GM18507 (cell line): Measurements from ENCODE around the gene MAP4K4.

ENCODE experiments used
- DNase-seq: peaks from one replicate; pipeline ENCODE4 v3.0.0; 2011; ENCODE audit warnings: low read depth; ENCODE audit not compliant: insufficient read length; ENCODE audit errors: extremely low spot score
- FAIRE-seq: peaks from 2 replicates; lab custom pipeline; 2011; peaks lifted over from hg19 to GRCh38; lab: Jason Lieb, UNC

MAP4K4 gene

GRCh38 chr2:101690547-101691152, 6.9 kb upstream of the MAP4K4 start:
- DNase-seq (no peak), FAIRE-seq (no peak)

GRCh38 chr2:101692041-101692440, 5.5 kb upstream of the MAP4K4 start:
- DNase-seq = no peak
- FAIRE-seq = no peak

DNA sequence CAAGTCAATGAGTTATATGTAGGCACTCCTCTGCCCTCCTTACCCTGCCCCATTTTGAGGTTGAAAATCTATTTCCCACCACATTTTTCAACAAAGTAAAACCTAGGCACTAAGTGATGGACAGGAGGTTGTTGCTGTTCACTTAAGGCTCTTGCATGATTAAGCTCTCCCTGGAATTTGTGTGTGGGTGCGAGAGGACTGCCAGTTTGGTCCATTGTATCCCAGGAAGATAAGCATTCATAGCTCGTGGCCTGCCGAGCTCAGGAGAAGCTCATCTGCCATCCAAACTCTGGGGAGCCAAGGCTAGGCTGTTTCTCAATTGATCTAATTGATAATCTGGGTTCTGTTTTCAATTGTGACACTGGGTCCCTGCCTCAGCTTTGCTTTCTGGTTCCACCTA, 4.7 kb upstream of the MAP4K4 start:
- FAIRE-seq = no peak
- no peak for DNase-seq

- DNase-seq = no peak
- no peak for FAIRE-seq
These were observed 3.4 kb upstream of the MAP4K4 start for GRCh38 chr2:101693991-101694588.

GRCh38 chr2:101696272-101697123, 1.0 kb upstream of the MAP4K4 start:
- no peak for DNase-seq
- FAIRE-seq = no peak

DNA sequence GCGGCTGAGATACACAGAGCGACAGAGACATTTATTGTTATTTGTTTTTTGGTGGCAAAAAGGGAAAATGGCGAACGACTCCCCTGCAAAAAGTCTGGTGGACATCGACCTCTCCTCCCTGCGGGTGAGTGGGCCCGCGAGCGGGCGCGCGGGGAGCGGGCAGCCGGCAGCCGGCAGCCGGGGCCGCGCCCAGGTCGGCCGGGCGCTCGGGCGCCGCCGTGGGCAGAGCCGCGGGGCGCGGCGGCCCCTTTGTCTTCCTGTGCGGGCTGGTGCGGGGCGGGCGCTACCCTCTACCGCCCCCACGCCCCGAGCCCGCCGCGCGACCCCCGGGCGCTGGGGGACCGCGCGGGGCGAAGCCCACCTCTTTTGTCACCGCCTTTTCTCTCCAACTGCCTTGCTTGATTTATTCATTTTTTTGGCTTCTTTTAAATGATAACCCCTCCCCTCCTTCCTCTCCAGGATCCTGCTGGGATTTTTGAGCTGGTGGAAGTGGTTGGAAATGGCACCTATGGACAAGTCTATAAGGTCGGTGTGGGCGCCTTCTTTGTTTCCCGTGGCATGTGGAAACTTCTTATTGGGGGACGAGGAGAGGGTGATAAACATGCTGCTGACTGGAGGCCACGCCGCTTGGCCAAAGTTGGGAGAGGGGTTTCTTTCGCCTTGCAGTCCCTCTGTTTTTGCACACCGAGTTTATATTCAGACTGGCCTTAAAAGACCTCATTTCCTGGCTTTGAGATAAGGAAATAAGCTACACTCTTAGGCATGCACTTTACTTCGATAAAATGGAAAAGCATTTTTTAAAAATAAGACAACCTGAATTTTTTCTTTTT, 722 bp downstream of the MAP4K4 start:
- DNase-seq = no peak
- no peak for FAIRE-seq

- no peak for DNase-seq
- FAIRE-seq = no peak
These were observed 1.6 kb downstream of the MAP4K4 start for GRCh38 chr2:101698844-101699754.

- DNase-seq (no peak), FAIRE-seq (no peak)
These were observed 2.4 kb downstream of the MAP4K4 start for GRCh38 chr2:101699755-101700461.

- FAIRE-seq = no peak
- no peak for DNase-seq
These were observed 6.5 kb downstream of the MAP4K4 start for GRCh38 chr2:101704046-101704466.

DNA sequence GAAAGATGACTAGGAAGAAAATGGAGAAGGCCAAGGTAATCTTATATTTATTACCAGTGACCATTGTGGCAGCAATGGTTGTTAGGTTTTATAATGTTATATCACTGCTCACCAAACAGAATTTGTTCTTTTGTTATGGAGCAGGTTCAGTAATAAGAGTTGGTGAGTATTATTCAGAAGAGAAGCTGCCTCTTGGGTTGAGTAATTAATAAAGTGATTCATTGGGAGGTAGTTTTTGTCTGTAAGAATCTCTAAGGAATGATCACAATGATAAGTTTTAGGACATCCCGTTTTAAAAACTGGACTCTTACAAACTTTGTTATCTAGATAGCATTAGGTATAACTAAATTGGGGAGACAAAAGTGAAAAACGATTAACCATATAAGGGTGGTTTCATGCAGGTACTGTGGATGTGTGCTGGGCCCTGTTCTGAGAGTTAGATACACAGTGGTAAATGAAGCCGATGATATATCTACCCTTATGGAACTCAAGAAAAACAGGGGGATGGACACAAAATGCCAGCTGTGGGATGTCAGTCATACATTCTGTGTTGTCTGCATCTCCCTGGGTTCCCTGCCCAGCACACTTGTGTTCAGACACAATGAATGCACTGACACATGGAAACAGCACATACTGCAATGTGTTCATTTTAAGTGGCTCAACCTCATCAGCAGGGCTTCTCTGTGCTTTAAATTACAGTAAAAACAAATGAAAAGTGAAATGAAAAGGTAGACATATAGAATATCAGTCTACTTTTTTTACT, 7.5 kb downstream of the MAP4K4 start:
- FAIRE-seq = no peak

GRCh38 chr2:101706121-101706818, 8.8 kb downstream of the MAP4K4 start:
- no peak for FAIRE-seq

More for the DNA sequence above, 7.5 kb downstream of the MAP4K4 start:
- no peak for DNase-seq

GRCh38 chr2:101706819-101707177, 9.3 kb downstream of the MAP4K4 start:
- FAIRE-seq = peak; percentile 65
- no peak for DNase-seq

More at GRCh38 chr2:101706121-101706818, 8.8 kb downstream of the MAP4K4 start:
- DNase-seq = no peak

DNA sequence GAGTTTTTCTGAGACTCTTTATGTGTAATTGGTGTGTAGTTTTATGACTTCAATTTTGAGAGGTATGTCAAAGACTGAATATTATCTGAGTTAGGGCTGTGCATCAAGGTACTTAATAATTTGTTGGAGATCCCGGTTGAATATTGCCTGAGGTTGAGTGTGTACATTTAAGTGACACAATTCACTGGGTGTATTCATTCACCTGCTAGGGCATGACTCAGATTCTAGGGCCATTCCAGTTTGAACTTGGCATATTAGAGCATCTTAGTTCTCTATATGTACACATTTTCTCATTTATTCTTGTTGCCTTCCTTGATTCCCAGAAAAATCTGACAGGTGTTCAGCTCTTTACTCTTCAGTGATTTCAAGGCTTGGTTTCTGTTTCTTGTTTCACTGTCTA, 12.5 kb downstream of the MAP4K4 start:
- no peak for DNase-seq
- FAIRE-seq = no peak

- DNase-seq = no peak
- no peak for FAIRE-seq
These were observed 13.2 kb downstream of the MAP4K4 start for GRCh38 chr2:101710471-101711318.

DNA sequence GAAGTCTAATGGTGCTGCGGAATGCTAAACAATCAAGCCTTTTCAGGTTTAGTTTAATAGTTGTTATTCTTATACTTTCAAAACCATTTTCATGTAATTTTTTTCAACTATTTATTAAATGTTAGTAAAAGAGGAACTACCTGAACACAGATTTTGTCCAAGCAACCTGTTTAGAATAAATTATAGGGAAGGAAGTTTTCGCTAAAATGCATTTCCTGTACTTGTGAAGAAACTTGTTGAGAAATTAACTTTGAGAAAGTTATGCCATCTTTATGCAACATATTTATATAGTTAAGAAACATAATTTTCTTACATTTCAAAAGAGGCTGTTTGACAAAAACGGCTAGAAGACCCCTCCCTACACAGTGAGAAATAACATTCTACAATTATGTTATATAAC, 16.6 kb downstream of the MAP4K4 start:
- FAIRE-seq = no peak
- DNase-seq = no peak
